SK-N-SH (cell line): ENCODE measurements around the gene PPP2R2B. TPM values are rescaled to one million over a fixed set of nuclear protein-coding genes. Genes with fewer than 3 reads are reported as not detected.

ENCODE experiments used
- CTCF ChIA-PET: fragments of 300-600, 350-600 bp; formaldehyde crosslinking; extraction: SDS; loops from one replicate; lab custom pipeline; 2021; lab: Yijun Ruan, JAX
- POLR2A ChIA-PET: fragments of 350-600 bp; sonication (Branson Sonifier 250); formaldehyde crosslinking; extraction: SDS; loops from one replicate; lab custom pipeline; 2020; ENCODE audit warnings: antibody characterized with exemption, inconsistent platforms; lab: Yijun Ruan, JAX
- DNase-seq: peaks from one replicate; pipeline ENCODE4 v3.0.0; 2012
- H2AFZ ChIP-seq: fragments of 200-600 bp; sonication (generic); 2 replicates; pipeline ENCODE4 v1.8.1; 2016; ENCODE audit warnings: antibody characterized with exemption, mild to moderate bottlenecking, low read depth
- H3F3A ChIP-seq: fragments of 200-600 bp; sonication (generic); replicated peaks from 2 replicates; pipeline ENCODE3; 2016; ENCODE audit warnings: antibody characterized with exemption, mild to moderate bottlenecking; ENCODE audit not compliant: insufficient read depth
- H3K27ac ChIP-seq, 2 experiments: fragments of 200-500 bp in 1 of 2; fragments of 200-600 bp in 1 of 2; sonication (Bioruptor generic) in 1 of 2; sonication (generic), shearing (Covaris generic) in 1 of 2; 2 replicates each; pipeline versions ENCODE4 v1.5.1 to v1.6.1; 2014 to 2016; ENCODE audit warnings: low read depth in 2 of 2, inconsistent platforms in 1 of 2, low read length in 1 of 2, mild to moderate bottlenecking in 1 of 2, mixed read lengths in 1 of 2
- H3K27me3 ChIP-seq: fragments of 200-600 bp; sonication (generic), shearing (Covaris generic); 2 replicates; pipeline ENCODE4 v1.6.1; 2016; ENCODE audit warnings: mixed run types; ENCODE audit not compliant: insufficient read depth
- H3K36me3 ChIP-seq, 2 experiments: fragments of 200-500 bp in 1 of 2; fragments of 200-600 bp in 1 of 2; sonication (Bioruptor generic) in 1 of 2; sonication (generic) in 1 of 2; replicated peaks in 1 of 2; 2 replicates each; pipeline versions ENCODE3 to v1.5.1; 2014 to 2016; ENCODE audit warnings: low read length in 1 of 2, mild to moderate bottlenecking in 1 of 2; ENCODE audit not compliant: insufficient read depth in 2 of 2, control insufficient read depth in 1 of 2
- H3K4me1 ChIP-seq, 2 experiments: fragments of 200-500 bp in 1 of 2; fragments of 200-600 bp in 1 of 2; sonication (Bioruptor generic) in 1 of 2; sonication (generic), shearing (Covaris generic) in 1 of 2; 2 replicates each; pipeline versions ENCODE4 v1.5.1 to v1.6.1; 2014 to 2016; ENCODE audit warnings: low read depth in 1 of 2, low read length in 1 of 2, mixed run types in 1 of 2; ENCODE audit not compliant: insufficient read depth in 2 of 2, control insufficient read depth in 1 of 2
- H3K4me2 ChIP-seq: fragments of 200-600 bp; sonication (generic), shearing (Covaris generic); 2 replicates; pipeline ENCODE4 v1.6.1; 2017; ENCODE audit warnings: mixed run types
- H3K4me3 ChIP-seq, 2 experiments: fragments of 200-500 bp in 1 of 2; fragments of 200-600 bp in 1 of 2; sonication (Bioruptor generic) in 1 of 2; sonication (generic), shearing (Covaris generic) in 1 of 2; 2 replicates each; pipeline versions ENCODE4 v1.5.1 to v1.8.1; 2014 to 2016; ENCODE audit warnings: low read depth in 2 of 2, inconsistent platforms in 1 of 2, low read length in 1 of 2, mild to moderate bottlenecking in 1 of 2, mixed read lengths in 1 of 2, moderate library complexity in 1 of 2
- H3K79me2 ChIP-seq: fragments of 200-600 bp; sonication (generic); 2 replicates; pipeline ENCODE4 v1.8.1; 2017; ENCODE audit warnings: mild to moderate bottlenecking; ENCODE audit not compliant: insufficient read depth
- H3K9ac ChIP-seq: fragments of 200-600 bp; sonication (generic); 2 replicates; pipeline ENCODE4 v1.6.1; 2017; ENCODE audit warnings: mixed run types
- H3K9me2 ChIP-seq: fragments of 200-600 bp; sonication (generic); 2 replicates; pipeline ENCODE4 v1.6.1; 2017; ENCODE audit warnings: mixed run types
- H3K9me3 ChIP-seq: fragments of 200-600 bp; sonication (generic); 2 replicates; pipeline ENCODE4 v1.6.1; 2017; ENCODE audit warnings: mixed run types, mild to moderate bottlenecking, moderate library complexity
- H4K20me1 ChIP-seq: fragments of 200-600 bp; sonication (generic); 2 replicates; pipeline ENCODE4 v1.6.1; 2017; ENCODE audit warnings: mild to moderate bottlenecking, mixed run types; ENCODE audit not compliant: insufficient read depth
- EZH2phosphoT487 ChIP-seq: fragments of 200-600 bp; sonication (generic); IDR thresholded peaks from 2 replicates; pipeline ENCODE4 v1.6.1; 2017; ENCODE audit warnings: low read depth, mixed run types, mild to moderate bottlenecking, antibody characterized with exemption, moderate library complexity, borderline replicate concordance
- IRF3 ChIP-seq: fragments of 150-350 bp; IDR thresholded peaks from 2 replicates; pipeline ENCODE4 v1.6.1; 2016; ENCODE audit warnings: mild to moderate bottlenecking, low read depth, low read length
- POLR2AphosphoS5 ChIP-seq: IDR thresholded peaks from 2 replicates; pipeline ENCODE4 v1.6.1; 2012; ENCODE audit warnings: low read depth, low read length
- RAD21 ChIP-seq: IDR thresholded peaks from 2 replicates; pipeline ENCODE4 v1.6.1; 2012; ENCODE audit warnings: mild to moderate bottlenecking, low read length
- SIN3A ChIP-seq: IDR thresholded peaks from 2 replicates; pipeline ENCODE4 v1.6.1; 2012; ENCODE audit warnings: low read depth, mild to moderate bottlenecking, low read length, moderate library complexity, borderline replicate concordance
- TEAD4 ChIP-seq: IDR thresholded peaks from 2 replicates; pipeline ENCODE4 v1.4.0; 2012; ENCODE audit warnings: mild to moderate bottlenecking, borderline replicate concordance; ENCODE audit not compliant: insufficient read depth
- USF2 ChIP-seq: fragments of 150-350 bp; IDR thresholded peaks from 2 replicates; pipeline ENCODE4 v1.6.1; 2017; ENCODE audit warnings: antibody characterized with exemption, low read length, low read depth, borderline replicate concordance
- WGBS: methylation state at CpG from one replicate; pipeline ENCODE4 v1.1.6; 2017; ENCODE audit warnings: low lambda C conversion rate; 5-methylcytosine and 5-hydroxymethylcytosine counted together
- polyA plus RNA-seq, 3 experiments: library from polyadenylated mRNA; depleted of rRNA; stranded (reverse); fragments of >200 nt; gene quantifications; 2 replicates each; pipeline ENCODE4 v1.2.3, GENCODE V29; 2012
- TF ChIP-seq, protein P1 (sequence below): IDR thresholded peaks from 2 replicates; pipeline ENCODE4; 2012

The PPP2R2B gene
- polyA plus RNA-seq, 1 of the 3 experiments (the other 2 are of a cell fraction): 11.4 TPM

- POLR2A ChIA-PET: no interaction called here
- H3K9me2 ChIP-seq: no peaks in the 10 kb centered on the region
- peak; percentile 42 for TF ChIP-seq RAD21
- no peak for TF ChIP-seq EZH2phosphoT487
- TF ChIP-seq, all 33 proteins: peak for 1
- H3K9me3 ChIP-seq: no peaks in the 10 kb centered on the region
- H3K79me2 ChIP-seq: no peaks in the 10 kb centered on the region
- H4K20me1 ChIP-seq: no peaks in the 10 kb centered on the region
- H3K36me3 ChIP-seq: peaks cover 0 to 26% of the 10 kb centered on the region in 2 experiments
- H3K4me3 ChIP-seq: no peak overlapping the region
- 62% methylated on average over 2 of the region's 2 CpGs for WGBS
- no peak overlapping the region for H2AFZ ChIP-seq
- CTCF ChIA-PET: interaction anchor here (2.0 to 2.9 kb wide), 2 partner anchors 29 to 62 kb away, joined by 4 to 8 read pairs; no protein-coding TSS in a partner anchor
- H3K4me2 ChIP-seq: no peak overlapping the region
- H3K27ac ChIP-seq: no peak overlapping the region
- H3K9ac ChIP-seq: no peak overlapping the region
- no peaks in the 10 kb centered on the region for H3K27me3 ChIP-seq
- no peaks in the 10 kb centered on the region for H3F3A ChIP-seq
- no peak for DNase-seq
- no peaks in the 10 kb centered on the region for H3K4me1 ChIP-seq
Observed at GRCh38 chr5:146595088-146595487, 283.5 kb downstream of the PPP2R2B start.

GRCh38 chr5:146592352-146592751 lies 286.2 kb downstream of the PPP2R2B start:
- DNase-seq: no peak
- Histone ChIP-seq H3K4me1 (no peaks in the 10 kb centered on the region), H3K9ac (no peak overlapping the region), H2AFZ (no peak overlapping the region), H3K4me3 (no peak overlapping the region), H3F3A (no peaks in the 10 kb centered on the region), H3K9me3 (no peaks in the 10 kb centered on the region), H3K36me3 (peaks cover 0 to 14% of the 10 kb centered on the region in 2 experiments), H3K9me2 (no peaks in the 10 kb centered on the region), H3K4me2 (no peak overlapping the region), H3K27me3 (no peaks in the 10 kb centered on the region), H3K27ac (no peak overlapping the region), H4K20me1 (no peaks in the 10 kb centered on the region), H3K79me2 (no peaks in the 10 kb centered on the region)
- ChIA-PET POLR2A (no interaction called here), CTCF (interaction anchor here (1.2 kb wide), 1 partner anchor 596 kb away, joined by 3 read pairs; no protein-coding TSS in a partner anchor)
- WGBS: 59% methylated on average over 2 of the region's 2 CpGs
- TF ChIP-seq RAD21 (no peak), USF2 (no peak), TEAD4 (no peak), IRF3 (no peak), SIN3A (no peak), POLR2AphosphoS5 (no peak)
- TF ChIP-seq, protein P1, sequence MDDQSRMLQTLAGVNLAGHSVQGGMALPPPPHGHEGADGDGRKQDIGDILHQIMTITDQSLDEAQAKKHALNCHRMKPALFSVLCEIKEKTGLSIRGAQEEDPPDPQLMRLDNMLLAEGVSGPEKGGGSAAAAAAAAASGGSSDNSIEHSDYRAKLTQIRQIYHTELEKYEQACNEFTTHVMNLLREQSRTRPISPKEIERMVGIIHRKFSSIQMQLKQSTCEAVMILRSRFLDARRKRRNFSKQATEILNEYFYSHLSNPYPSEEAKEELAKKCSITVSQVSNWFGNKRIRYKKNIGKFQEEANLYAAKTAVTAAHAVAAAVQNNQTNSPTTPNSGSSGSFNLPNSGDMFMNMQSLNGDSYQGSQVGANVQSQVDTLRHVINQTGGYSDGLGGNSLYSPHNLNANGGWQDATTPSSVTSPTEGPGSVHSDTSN: no peak
